ENCODE results near the gene SLC4A1.
A peak's percentile ranks its signal among the peaks of the same experiment; 100 is the strongest.

Gene SLC4A1

DNA sequence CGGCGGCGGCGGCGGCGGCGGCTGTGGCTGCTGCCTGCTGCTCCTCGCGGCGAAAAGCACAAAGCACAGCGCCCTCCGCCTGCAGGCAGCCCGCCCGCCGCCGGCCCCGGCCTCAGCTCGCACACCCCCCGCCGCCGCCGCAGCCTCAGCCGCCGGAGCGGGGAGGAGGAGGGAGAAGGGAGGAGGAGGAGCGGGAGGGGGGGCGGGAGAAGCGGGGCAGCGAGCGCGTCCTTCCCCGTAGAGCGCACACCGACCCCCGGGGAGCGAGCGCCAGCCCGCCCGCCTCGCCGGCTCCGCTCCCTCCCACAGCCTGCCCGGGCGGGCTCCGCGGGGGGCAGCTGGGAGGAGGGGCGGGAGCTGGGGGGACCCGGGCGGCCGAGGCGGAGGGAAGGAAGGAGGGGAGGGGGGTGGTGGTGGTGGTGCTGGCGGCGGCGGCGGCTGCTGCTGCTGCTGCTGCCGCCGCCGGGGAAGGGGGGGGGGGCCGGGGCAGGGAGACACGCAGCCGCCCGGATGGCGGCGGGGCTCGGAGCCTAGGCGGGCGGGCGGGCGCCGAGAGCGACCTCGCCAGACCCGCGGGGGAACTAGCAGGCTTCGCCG is 48.2 kb downstream of the SLC4A1 start, which contains the start of gene UBTF:
TSS of gene UBTF (minus strand) at position 60 of the 597 bp plus-strand sequence. CDS start 1,446 bp downstream, outside the sequence.
- peak; percentile 83 for DNase-seq

DNA sequence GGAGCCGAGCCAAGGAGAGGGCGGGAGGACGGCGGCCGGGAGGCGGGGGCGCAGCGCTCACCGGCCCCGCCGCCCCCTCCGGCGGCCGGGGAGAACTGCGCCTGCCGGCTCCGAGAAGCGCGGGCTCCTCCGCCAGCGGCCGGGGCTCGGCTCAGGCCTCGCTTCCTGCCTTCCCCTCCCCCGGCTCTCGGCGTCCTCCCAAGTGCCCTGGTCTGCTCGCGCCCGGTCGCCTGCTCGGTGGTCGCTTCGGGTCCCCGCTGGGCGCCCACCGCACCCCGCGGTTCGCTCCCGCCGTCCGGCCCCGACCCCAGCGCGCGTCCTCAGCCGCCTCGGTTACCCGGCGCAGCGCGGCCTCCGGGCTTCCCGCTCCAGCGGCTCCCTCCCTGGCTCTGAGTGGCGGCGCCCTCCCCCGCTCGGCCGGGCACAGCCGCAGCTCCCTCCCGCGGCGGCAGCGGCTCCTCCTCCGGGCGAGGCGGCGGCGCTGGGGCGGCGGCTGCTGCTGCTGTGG is 48.8 kb downstream of the SLC4A1 start:
- DNase-seq: peak; percentile 73

DNA sequence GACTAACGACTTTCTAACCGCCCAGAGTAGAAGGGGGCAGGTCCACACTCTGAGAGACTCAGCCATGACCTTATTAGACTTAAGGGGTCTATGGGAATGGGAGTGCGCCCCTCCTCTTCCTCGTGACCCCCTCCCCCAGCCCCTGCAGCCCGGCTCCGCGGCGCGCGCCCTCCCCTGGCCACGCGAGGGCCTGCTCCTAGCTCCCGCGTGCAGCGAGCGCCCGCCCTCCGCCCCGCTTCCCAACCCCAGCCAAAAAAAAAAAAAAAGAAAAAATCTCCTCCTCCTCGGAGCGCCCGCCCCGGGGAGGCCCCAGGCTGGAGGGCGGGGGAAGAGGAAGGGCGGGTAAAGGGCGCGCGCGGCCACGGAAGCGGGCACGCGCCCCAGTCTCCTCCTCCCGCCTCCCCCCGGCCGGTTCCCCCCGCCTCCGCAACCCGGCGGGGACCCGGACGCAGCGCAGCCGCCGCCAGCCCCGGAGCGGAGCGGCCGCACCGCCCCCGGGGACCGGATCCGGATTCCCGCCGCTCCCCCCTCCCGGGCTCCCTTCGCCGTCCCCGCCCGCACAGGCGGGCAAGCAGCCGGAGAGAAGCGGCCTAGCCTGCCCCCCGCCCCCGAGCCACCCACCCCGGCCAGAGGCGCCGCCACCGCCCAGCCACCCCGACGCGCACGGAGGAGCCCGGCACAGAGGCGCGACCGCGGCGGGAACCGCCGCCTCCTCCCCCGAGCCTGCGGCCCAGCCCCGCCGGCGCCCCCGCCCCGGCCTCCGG is 49.4 kb downstream of the SLC4A1 start:
- DNase-seq: peak; percentile 92

DNA sequence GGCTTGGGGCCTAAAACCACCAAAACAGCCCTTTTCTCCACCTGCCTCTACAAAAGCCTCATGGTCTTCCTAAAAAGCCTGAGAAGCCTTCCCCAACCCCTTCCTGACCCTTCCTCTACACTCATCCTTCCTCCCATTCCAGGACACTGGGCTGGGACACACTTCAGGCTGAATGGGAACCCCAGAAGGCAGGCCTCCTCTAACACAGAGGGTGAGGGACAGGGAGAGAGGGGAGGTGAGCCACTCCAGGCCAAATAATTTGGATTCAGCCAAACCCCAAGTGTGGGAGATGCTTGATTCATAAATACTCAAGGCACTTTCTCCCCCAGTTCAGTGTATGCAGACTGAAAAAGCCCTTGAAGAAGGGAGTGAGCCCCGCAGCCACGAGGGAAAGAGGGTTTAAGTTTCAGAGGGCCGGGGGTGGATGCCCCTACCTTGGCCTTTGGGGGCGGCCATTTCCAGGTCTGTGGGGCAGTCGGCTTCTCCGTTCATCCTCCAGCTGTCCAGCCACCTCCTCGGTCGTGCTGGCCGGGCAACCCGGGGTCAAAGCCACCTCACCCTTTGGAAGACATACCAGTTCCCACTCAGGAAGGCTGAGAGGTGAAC is 50.1 kb downstream of the SLC4A1 start:
- no peak for DNase-seq

DNA sequence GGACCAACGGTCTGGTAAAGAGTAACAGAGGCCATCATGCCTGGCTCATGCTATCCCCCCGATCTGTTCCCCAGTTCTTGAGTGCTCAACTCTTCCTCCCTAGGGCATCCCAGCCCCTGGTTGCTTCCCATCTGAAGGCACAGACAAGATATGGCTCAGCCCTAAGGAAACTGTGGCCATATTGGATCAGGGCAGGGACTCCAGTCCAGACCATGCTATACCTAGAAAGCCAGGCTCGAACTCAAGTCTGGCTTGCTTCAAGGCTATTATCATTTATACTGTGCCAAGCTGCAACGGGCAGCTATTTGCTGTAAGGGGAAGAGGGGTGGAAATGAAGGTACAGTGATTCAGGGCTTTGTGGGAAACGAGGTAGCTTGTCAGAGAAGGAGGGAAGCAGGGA is 51.2 kb downstream of the SLC4A1 start:
- DNase-seq: no peak

DNA sequence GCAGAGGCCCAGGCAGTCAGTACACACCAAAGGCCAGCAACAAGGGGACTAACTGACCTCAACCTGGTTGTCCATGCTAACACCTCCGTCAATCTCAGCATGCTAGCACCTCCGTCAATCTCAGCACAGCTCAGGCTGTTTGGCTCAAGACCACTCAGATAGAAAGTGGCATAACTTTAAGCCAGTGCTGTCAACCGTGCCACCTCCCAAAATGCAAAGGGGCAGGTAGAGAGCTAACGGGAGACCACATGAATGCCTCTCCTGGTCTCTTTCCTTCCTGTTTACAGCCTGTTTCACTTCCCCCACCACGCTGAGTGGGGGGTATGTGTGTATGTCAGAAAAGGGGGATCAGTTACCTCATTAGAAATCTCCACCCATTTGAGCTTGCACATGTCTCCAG is 51.8 kb downstream of the SLC4A1 start:
- DNase-seq: peak; percentile 56

DNA sequence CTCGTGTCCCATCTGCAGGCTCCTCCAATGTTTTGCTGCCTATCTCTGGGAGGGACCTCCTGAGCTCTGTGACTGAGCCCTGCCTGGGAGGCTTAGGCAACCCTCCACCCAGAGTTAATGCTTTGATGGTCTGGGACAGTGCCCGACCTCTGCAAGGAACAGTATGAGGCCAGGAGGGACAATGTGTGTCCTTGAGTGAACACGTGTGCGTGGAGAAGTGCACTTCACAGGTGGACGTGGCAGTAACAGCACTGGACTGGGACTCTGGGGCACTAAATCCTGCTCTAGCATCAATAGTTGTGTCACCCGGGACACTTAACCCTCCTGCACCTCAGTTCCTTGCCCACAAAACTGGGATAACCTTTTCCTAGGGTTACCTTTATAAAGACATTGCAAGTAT is 53.0 kb downstream of the SLC4A1 start:
- no peak for DNase-seq

DNA sequence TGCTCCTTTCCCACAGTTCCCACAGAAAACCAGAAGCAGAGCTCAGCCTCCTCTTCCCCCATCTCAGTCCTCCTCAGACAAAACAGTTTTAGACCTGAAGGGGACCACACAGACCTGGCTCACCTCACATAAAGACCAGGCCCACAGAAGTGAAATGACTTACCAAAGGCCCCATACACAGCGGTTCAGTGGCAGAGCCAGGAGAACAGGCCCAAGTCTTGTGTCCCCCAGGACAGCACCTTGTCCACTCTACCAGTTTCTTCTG is 53.8 kb downstream of the SLC4A1 start:
- DNase-seq: no peak

DNA sequence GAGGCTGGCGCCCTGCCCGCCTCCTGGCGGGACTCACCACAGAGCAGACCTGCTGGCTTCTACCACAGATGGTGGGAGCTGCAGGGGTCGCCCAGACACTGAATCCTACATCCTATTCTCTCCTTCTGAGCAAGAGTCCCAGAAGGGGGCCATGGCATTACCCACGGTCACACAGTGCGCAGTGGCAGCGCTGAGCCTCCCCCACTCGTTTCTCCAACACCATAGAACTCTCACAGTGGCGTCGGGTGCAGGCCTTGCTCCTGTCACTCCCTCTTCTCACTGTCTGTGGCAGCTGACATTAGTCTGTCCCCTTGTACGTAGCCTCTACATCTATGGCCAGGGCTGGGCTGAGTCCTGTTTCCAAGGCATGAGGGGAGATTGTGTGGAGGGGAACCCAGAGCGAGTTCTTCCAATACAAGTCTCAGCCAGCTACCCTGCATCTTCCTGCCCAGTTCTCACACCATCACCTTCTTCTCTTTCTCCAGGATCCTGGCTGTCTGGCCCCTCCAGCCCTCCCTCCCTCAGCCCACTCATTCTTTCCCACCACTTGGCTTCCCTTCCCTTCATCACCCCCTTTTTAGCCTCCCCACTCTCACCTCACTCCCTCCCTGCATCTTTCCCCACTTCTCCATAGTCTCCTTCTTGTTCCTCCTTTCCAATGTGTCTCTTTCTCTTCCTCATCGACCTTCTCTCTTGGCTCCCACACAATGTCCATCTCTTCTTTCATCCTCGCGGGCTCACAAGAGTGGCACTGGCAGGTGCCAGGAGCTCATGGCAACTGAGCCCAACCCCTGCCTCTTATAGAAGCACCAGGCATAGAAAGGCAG is 54.3 kb downstream of the SLC4A1 start:
- no peak for DNase-seq

DNA sequence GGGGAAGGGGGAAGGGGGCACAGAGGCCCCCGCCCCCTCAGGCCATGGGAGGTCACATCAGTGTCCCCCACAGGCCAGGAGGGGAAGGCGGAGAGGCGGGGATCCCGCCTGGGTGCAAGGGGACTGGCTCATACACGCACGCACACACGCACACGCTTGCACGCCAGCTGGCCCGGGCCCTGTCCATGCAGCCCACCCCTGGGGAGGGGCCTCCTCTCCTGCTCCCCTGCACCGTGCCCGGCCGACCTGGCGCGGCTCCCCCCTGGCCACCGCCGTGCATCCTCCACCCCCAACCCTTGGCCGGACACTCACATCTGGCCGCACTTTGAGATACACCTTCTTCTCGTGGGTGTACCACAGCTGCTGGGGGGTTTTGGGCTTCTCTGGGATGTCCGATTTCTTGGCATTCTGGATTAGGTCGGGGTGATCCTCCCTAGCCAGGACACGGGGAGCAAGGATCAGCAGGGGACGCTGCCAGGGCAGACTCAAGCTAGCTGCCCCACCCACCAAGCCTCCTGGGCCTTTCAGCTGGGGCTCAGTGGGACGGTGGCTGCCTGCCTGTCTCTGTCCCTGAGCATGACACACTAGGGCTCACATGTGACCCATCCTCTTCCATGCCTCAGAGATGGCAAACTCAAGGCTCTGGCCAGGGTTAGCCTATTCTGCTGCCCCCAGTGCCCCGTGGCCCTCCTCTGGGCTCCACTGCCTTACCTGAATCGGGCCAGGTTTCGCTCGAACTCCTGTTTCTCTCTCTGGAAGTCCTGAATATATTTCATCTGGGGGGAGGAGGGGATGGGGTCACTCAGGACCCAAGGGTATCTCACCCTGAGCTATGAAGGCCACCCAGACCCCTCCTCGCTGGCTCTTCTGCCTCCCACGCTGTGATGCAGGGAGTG is 55.2 kb downstream of the SLC4A1 start:
- DNase-seq: no peak

DNA sequence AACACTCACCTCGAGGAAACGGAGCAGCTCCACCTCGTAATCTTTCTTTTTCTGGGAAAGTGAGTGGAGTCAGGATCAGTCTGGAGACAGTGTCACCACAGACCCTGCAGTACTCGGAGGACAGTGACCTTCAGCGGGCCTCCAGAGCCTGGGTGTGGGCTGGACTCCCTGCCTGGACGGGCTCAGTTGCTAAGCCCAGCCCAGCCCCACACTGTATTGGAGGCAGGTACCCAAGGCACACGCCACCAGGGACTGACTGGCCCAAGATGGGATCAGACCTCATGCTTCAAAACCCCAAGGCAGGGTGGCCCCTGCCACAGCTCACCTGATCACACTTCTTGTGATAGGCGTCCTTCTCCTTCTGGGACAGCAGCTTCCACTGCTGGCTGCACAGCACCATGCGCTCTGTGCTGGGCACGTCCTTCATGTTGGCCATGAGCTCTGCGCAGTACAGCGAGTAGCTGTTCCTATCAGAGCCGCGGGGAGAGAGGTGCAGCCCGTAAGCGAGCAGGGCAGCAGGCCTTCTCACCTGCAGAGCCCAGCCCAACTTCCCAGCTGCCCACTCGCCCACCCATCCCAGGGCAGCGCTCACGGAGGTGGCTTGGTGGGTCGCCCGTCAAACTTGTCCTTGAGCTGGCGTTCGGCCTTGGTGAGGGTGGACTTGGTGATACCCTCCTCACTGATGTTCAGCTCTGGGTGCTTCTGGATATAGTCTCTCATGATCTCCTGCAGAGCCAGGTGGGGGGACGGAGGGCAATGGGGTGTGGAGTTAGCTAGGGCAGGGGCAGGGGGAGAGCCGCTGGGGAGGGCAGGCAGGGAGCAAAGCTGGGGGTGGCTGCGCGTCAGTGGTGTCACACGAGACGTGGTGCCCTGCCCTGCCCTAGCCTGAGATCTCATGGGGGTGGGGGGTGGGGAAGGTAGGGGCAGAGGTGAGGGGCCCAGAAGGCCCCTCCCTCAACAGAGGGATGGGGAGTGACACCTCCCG is 56.4 kb downstream of the SLC4A1 start:
- DNase-seq: no peak

DNA sequence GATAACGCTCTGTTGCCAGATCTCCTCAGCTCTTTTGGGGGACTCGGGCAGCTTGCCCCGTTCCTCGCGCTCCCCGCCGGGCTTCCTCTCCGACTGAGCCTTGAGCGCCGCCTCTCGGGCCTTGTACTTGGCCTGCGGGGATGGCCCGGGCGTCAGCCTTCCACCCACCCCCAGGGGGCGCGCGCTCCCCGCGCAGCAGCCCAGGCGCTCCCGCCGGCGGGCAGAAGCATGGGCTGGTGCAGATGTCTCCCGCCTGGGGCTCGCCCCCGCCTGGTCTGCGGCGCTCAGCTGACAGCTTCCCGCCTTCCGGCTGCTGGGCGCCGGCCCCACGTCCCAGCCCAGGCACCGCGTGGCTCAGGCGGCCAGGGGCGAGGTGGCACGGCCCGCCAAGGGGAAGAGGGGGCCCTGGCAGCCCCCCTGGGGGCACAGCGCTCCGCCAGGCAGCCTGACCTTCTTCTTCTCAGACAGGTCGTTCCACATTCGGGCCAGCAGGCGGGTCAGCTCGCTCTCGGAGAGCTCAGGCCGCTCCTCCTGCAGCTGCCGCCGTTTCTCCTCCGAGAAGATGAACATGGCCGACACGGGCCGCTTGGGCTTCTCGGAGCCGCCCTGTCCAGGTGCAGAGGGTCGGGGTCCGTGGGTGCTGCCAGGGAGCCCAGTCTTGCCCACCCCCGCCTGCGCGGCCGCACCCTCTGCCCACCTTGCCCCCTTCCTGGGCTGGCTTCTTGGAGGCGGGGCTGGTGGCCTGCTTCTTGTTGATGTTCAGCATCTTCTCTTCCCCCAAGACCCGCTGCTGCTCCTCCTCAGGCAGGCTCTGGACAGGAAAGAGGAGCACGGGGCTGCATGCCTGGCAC is 57.4 kb downstream of the SLC4A1 start:
- peak; percentile 93 for DNase-seq

DNA sequence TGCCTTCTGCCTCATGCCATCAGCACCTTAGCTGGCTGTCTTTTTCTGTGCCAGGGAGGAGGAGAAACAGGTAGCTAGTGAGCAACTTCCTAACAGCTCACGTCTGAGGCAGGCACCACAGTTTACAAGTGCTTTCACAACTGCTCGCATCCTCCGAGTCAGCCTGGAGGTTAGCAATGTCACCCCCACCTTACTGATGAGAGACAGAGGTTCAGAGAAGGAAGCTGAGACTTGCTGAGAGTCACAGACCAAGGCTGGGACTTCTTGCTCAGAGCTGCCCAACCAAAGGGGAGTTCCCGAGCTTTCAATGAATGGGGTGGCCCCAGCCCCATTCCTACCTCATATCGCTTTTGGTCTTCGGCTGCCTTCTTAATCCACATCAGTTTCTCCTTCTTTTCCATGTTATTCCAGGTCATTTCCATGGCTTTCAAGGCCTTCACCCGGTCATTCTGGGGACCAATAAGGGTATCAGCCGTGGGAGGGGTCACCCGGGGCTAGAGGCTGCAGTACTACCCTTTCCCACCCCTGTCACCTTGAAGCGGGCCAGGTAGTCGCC is 58.1 kb downstream of the SLC4A1 start:
- DNase-seq: peak; percentile 19

DNA sequence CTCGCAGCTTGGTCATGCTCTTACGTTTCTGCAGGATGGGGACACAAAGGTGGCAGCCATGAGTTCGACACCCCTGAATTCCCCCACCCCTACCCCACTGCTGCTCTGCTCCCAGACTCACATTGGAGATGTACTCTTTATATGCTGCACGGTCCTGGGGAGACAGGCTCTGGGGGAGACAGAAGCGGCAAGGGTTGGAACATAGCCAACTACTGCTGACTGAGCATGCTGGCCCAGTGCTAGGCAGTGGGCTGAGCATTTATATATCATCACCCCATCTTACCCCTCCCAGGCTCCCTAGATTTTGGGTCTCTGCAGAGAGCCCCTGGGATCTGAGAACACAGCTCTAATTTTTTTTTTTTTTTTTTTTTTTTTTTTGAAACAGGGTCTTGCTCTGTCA is 60.2 kb downstream of the SLC4A1 start:
- DNase-seq: no peak

DNA sequence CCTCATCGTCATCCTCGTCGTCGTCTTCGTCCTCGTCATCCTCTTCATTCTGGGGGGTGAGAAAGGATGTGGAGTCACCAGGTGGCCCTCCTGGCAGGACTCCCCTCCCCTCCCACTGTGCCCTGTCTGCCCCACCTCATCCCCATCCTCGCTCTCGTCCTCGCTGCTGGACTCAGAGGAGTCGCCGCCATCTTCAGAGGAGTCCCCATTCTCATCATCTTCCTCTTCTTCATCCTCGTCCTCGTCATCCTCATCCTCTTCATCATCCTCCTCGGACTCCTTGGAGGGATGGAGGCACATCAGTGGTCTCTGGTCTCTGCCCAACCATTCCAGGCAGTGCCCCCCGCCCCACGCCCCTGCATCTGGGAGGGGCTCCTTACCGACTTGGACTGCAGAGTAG is 60.6 kb downstream of the SLC4A1 start:
- DNase-seq: no peak

DNA sequence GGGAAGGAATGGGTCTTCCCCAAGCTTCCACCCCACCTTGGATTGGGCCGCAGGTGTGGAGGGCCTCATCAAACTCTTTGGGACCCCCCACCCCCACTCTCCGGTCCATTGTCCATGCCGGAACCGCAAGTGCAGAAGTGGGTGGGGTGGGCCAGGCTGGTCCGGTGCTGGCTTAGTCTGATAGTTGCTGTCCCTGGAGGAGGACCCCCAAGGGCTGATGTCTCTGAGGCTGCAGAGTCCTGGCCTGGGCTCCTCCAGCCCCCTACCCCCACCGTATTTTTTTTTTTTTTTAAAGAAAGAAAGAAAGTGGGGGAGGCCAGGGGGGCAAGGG is 61.1 kb downstream of the SLC4A1 start:
- DNase-seq: no peak

DNA sequence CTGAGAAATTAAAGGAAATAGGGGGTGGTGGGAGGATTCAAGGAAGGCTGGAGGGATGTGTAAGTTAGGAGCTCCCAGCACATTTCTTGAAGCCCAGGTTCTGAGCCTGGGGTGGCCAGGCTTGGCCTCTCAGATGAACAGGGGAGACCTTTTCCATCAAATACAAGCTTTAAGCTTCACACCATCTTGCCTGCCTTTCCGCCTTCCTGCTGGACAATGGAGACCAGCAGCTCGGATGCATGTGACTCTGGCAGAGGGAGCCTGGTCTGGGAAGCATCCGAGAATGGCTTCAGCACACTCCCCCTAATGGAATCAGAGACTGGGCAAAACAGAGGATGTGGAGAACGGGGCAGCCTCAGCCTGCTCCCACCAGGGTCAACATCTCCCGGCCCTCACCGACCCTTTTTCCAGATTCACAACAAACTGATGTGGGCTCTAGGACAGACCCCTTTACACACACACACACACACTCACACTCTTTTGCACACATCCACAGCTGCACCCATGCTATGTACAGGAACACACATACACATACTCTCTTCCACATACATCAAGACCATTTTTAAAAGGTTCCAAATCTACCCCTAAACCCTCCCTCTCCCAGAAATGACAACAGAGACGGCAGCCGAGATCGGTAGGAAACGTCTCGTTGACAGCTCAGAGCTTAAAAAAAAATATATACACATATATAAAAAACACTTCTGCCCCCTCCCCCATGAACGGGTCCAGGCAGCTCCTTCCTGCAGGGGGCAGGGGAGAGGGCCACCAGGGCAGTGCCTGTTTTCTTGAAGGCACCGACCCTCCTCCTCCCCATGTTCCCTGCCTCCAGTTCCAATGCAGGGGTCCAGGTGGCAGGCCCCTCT is 61.7 kb downstream of the SLC4A1 start:
- peak; percentile 19 for DNase-seq

DNA sequence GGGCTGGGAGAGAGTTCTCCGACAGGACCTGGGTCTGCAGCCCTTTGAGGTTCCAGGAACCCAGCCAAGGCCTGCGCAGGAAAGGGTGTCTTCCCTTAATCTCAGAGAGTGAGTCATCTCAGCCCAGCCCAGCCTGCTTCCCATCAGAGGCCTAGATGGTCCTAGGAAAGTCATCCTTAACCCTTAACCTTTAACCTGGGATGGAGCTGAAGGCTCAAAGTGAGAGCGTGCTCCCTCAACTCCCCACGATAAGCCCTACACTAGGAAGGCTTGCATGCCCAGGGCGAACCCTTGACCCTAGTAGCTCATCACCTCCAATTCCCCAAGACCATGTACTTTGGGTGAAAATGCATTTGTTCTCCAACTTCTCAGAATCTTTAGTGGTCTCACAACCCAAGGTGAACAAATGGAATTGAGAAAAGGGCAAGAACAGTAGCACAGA is 63.5 kb downstream of the SLC4A1 start:
- DNase-seq: no peak
